ENCODE measurements around the gene PATJ.

Gene PATJ

DNA sequence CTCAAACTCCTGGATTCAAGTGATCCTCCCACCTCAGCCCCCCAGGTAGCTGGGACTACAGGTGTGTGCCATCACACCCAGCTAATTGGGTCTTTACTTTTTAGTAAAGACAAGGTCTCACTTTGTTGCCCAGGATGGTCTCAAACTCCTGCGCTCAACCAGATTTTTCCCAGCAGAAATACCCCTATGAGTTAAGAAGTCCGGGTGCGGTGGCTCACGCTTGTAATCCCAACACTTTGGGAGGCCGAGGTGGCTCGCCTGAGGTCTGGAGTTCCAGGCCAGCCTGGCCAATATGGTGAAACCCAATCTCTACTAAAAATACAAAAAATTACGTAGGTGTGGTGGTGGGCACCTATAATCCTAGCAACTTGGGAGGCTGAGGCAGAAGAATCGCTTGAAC is 445.8 kb downstream of the PATJ start (continued):
- TF ChIP-seq, protein P1, sequence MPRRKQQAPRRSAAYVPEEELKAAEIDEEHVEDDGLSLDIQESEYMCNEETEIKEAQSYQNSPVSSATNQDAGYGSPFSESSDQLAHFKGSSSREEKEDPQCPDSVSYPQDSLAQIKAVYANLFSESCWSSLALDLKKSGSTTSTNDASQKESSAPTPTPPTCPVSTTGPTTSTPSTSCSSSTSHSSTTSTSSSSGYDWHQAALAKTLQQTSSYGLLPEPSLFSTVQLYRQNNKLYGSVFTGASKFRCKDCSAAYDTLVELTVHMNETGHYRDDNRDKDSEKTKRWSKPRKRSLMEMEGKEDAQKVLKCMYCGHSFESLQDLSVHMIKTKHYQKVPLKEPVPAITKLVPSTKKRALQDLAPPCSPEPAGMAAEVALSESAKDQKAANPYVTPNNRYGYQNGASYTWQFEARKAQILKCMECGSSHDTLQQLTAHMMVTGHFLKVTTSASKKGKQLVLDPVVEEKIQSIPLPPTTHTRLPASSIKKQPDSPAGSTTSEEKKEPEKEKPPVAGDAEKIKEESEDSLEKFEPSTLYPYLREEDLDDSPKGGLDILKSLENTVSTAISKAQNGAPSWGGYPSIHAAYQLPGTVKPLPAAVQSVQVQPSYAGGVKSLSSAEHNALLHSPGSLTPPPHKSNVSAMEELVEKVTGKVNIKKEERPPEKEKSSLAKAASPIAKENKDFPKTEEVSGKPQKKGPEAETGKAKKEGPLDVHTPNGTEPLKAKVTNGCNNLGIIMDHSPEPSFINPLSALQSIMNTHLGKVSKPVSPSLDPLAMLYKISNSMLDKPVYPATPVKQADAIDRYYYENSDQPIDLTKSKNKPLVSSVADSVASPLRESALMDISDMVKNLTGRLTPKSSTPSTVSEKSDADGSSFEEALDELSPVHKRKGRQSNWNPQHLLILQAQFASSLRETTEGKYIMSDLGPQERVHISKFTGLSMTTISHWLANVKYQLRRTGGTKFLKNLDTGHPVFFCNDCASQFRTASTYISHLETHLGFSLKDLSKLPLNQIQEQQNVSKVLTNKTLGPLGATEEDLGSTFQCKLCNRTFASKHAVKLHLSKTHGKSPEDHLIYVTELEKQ (tag by site-specific recombination; IDR thresholded peaks at IDR 0.05; ENCODE audit: borderline replicate concordance), result no peak
- TF ChIP-seq, protein P2, sequence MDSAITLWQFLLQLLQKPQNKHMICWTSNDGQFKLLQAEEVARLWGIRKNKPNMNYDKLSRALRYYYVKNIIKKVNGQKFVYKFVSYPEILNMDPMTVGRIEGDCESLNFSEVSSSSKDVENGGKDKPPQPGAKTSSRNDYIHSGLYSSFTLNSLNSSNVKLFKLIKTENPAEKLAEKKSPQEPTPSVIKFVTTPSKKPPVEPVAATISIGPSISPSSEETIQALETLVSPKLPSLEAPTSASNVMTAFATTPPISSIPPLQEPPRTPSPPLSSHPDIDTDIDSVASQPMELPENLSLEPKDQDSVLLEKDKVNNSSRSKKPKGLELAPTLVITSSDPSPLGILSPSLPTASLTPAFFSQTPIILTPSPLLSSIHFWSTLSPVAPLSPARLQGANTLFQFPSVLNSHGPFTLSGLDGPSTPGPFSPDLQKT (IDR thresholded peaks at IDR 0.05; ENCODE audit: borderline replicate concordance, low read depth, low read length), result no peak
- TF ChIP-seq ZNF664 (tag by site-specific recombination; IDR thresholded peaks at IDR 0.05) (no peak), EGR2 (tag by site-specific recombination; IDR thresholded peaks at IDR 0.05; ENCODE audit: low read depth) (no peak)

DNA sequence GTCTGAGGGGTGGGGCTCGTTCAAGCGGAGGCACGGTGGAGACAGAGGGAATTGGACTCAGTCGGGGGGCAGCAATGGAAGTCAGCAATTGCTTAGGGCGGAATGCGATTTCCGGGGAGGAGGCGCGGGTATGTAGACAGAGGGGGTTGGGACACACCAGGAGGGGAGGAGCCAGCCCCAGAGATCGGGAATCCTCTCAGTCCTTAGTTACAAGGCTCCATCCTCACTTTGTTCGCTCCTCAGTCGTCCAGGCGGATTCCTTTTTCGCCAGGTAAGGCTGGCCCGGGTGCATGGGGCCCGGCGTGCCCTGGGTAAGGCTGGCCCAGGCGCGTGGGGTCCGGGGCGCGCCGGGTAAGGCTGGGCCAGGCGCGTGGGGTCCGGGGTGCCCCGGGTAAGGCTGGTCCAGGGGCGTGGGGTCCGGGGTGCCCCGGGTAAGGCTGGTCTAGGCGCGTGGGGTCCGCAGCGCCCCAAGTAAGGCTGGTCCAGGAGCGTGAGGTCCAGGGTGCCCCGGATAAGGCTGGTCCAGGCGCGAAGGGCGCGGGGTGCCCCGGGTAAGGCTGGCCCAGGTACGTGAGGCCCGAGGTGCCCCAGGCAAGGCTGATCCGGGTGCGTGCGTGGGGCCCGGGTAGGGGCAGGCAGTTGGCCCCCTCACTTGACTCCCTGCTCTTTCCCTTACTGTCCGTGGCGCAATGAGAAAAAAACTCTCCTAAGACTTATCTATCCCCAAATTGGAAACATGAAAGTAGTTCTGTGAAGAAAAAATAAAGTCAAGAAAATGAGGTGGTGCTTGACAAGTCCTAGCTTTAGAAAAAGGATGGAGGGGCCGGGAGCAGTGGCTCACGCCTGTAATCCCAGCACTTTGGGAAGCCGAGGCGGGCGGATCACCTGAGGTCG is 452.6 kb downstream of the PATJ start, which contains the start of gene L1TD1:
TSS of gene L1TD1 (plus strand) at position 199 of the 894 bp plus-strand sequence. CDS start 11,780 bp downstream, outside the sequence.
- no peaks in the 10 kb centered on the region for H3K9me3 ChIP-seq (ENCODE audit: control insufficient read depth, insufficient read depth, low read depth, low read length)
- ChIA-PET POLR2A (no interaction called here), CTCF (no interaction called here)
- no peaks in the 10 kb centered on the region for H3K36me3 ChIP-seq (ENCODE audit: control insufficient read depth in 2 of 2, insufficient read depth in 1 of 2, low read length in 2 of 2)
- no peak within 1 kb of the TSS for H3K4me3 ChIP-seq (ENCODE audit: low read depth, low read length)
- no peak within 1 kb of the TSS for H3K27ac ChIP-seq (ENCODE audit: extremely low read depth, low read depth, low read length)
- no peaks in the 10 kb centered on the region for H3K4me1 ChIP-seq (ENCODE audit: control insufficient read depth, insufficient read depth, low read length)
- TF ChIP-seq ZNF214 (tag by site-specific recombination; IDR thresholded peaks at IDR 0.05; ENCODE audit: borderline replicate concordance) (no peak), ZNF561 (tag by site-specific recombination; IDR thresholded peaks at IDR 0.05; ENCODE audit: borderline replicate concordance) (no peak), ZNF248 (tag by site-specific recombination; IDR thresholded peaks at IDR 0.05) (no peak), ZNF37A (tag by site-specific recombination; IDR thresholded peaks at IDR 0.05) (no peak), ZNF292 (tag by site-specific recombination; IDR thresholded peaks at IDR 0.05; ENCODE audit: borderline replicate concordance, low read depth) (no peak), ZNF169 (tag by site-specific recombination; IDR thresholded peaks at IDR 0.05) (no peak), ZNF157 (tag by site-specific recombination; IDR thresholded peaks at IDR 0.05) (no peak), ZNF174 (tag by site-specific recombination; IDR thresholded peaks at IDR 0.05) (no peak), ZNF266 (tag by site-specific recombination; IDR thresholded peaks at IDR 0.05; ENCODE audit: low read depth) (no peak), ZBTB48 (tag by site-specific recombination; IDR thresholded peaks at IDR 0.05) (no peak), ZNF335 (tag by site-specific recombination; conservative IDR thresholded peaks at IDR 0.05) (no peak), ZNF350 (tag by site-specific recombination; IDR thresholded peaks at IDR 0.05) (no peak), ZNF658 (tag by site-specific recombination; IDR thresholded peaks at IDR 0.05) (no peak), ZNF521 (tag by site-specific recombination; IDR thresholded peaks at IDR 0.05) (no peak), ZNF629 (tag by site-specific recombination; IDR thresholded peaks at IDR 0.05) (no peak)
- TF ChIP-seq, protein P3, sequence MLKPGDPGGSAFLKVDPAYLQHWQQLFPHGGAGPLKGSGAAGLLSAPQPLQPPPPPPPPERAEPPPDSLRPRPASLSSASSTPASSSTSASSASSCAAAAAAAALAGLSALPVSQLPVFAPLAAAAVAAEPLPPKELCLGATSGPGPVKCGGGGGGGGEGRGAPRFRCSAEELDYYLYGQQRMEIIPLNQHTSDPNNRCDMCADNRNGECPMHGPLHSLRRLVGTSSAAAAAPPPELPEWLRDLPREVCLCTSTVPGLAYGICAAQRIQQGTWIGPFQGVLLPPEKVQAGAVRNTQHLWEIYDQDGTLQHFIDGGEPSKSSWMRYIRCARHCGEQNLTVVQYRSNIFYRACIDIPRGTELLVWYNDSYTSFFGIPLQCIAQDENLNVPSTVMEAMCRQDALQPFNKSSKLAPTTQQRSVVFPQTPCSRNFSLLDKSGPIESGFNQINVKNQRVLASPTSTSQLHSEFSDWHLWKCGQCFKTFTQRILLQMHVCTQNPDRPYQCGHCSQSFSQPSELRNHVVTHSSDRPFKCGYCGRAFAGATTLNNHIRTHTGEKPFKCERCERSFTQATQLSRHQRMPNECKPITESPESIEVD (tag by site-specific recombination; IDR thresholded peaks at IDR 0.05), result no peak
- TF ChIP-seq, protein P4, sequence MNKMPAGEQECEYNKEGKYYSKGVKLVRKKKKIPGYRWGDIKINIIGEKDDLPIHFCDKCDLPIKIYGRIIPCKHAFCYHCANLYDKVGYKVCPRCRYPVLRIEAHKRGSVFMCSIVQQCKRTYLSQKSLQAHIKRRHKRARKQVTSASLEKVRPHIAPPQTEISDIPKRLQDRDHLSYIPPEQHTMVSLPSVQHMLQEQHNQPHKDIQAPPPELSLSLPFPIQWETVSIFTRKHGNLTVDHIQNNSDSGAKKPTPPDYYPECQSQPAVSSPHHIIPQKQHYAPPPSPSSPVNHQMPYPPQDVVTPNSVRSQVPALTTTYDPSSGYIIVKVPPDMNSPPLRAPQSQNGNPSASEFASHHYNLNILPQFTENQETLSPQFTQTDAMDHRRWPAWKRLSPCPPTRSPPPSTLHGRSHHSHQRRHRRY (tag by site-specific recombination; IDR thresholded peaks at IDR 0.05), result no peak
- TF ChIP-seq, protein P5, sequence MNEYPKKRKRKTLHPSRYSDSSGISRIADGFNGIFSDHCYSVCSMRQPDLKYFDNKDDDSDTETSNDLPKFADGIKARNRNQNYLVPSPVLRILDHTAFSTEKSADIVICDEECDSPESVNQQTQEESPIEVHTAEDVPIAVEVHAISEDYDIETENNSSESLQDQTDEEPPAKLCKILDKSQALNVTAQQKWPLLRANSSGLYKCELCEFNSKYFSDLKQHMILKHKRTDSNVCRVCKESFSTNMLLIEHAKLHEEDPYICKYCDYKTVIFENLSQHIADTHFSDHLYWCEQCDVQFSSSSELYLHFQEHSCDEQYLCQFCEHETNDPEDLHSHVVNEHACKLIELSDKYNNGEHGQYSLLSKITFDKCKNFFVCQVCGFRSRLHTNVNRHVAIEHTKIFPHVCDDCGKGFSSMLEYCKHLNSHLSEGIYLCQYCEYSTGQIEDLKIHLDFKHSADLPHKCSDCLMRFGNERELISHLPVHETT (tag by site-specific recombination; IDR thresholded peaks at IDR 0.05), result no peak
- TF ChIP-seq, protein P6, sequence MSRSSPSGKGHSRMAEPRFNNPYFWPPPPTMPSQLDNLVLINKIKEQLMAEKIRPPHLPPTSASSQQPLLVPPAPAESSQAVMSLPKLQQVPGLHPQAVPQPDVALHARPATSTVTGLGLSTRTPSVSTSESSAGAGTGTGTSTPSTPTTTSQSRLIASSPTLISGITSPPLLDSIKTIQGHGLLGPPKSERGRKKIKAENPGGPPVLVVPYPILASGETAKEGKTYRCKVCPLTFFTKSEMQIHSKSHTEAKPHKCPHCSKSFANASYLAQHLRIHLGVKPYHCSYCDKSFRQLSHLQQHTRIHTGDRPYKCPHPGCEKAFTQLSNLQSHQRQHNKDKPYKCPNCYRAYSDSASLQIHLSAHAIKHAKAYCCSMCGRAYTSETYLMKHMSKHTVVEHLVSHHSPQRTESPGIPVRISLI (tag by site-specific recombination; IDR thresholded peaks at IDR 0.05), result no peak
- TF ChIP-seq, protein P7, sequence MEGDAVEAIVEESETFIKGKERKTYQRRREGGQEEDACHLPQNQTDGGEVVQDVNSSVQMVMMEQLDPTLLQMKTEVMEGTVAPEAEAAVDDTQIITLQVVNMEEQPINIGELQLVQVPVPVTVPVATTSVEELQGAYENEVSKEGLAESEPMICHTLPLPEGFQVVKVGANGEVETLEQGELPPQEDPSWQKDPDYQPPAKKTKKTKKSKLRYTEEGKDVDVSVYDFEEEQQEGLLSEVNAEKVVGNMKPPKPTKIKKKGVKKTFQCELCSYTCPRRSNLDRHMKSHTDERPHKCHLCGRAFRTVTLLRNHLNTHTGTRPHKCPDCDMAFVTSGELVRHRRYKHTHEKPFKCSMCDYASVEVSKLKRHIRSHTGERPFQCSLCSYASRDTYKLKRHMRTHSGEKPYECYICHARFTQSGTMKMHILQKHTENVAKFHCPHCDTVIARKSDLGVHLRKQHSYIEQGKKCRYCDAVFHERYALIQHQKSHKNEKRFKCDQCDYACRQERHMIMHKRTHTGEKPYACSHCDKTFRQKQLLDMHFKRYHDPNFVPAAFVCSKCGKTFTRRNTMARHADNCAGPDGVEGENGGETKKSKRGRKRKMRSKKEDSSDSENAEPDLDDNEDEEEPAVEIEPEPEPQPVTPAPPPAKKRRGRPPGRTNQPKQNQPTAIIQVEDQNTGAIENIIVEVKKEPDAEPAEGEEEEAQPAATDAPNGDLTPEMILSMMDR (tag by site-specific recombination; IDR thresholded peaks at IDR 0.05), result no peak
